Mesenchymal stem cell (in vitro differentiated cells and primary cell): ENCODE results near the gene CAMTA1.

ENCODE experiments used
- DNase-seq: peaks from one replicate; pipeline ENCODE4 v3.0.0-alpha.2; 2013
- H2AFZ ChIP-seq: one replicate; pipeline ENCODE4 v1.6.1; 2013; ENCODE audit warnings: low read depth, mild to moderate bottlenecking, control low read depth, inconsistent platforms, low read length, moderate library complexity
- H2AK5ac ChIP-seq: 2 replicates; pipeline ENCODE4 v1.6.1; 2013; ENCODE audit warnings: low read length, moderate library complexity, mild to moderate bottlenecking, inconsistent platforms; ENCODE audit not compliant: severe bottlenecking
- H2BK120ac ChIP-seq: one replicate; pipeline ENCODE4 v1.6.1; 2013; ENCODE audit warnings: low read depth, mild to moderate bottlenecking, inconsistent platforms, low read length, moderate library complexity
- H2BK12ac ChIP-seq, 2 experiments: one replicate each; pipeline ENCODE4 v1.6.1; 2013; ENCODE audit warnings: inconsistent platforms in 2 of 2, low read length in 2 of 2, mild to moderate bottlenecking in 2 of 2, moderate library complexity in 2 of 2, control low read depth in 1 of 2
- H2BK15ac ChIP-seq: one replicate; pipeline ENCODE4 v1.6.1; 2013; ENCODE audit warnings: mild to moderate bottlenecking, low read depth, inconsistent platforms; ENCODE audit not compliant: poor library complexity, severe bottlenecking
- H2BK5ac ChIP-seq: 2 replicates; pipeline ENCODE4 v1.6.1; 2013; ENCODE audit warnings: low read depth, mild to moderate bottlenecking, low read length, control low read depth, inconsistent platforms; ENCODE audit not compliant: poor library complexity, severe bottlenecking
- H3K14ac ChIP-seq, 2 experiments: one replicate each; pipeline ENCODE4 v1.6.1; 2013; ENCODE audit warnings: inconsistent platforms in 2 of 2, low read length in 2 of 2, control low read depth in 1 of 2, mild to moderate bottlenecking in 1 of 2, moderate library complexity in 1 of 2
- H3K18ac ChIP-seq, 2 experiments: one replicate each; pipeline ENCODE4 v1.6.1; 2013; ENCODE audit warnings: inconsistent platforms in 2 of 2, low read length in 2 of 2, control low read depth in 1 of 2, low read depth in 1 of 2, mild to moderate bottlenecking in 1 of 2
- H3K23ac ChIP-seq, 2 experiments: one replicate each; pipeline ENCODE4 v1.6.1; 2013; ENCODE audit warnings: inconsistent platforms in 2 of 2, low read length in 2 of 2, mild to moderate bottlenecking in 2 of 2, moderate library complexity in 2 of 2, control low read depth in 1 of 2
- H3K27ac ChIP-seq: 2 replicates; pipeline ENCODE4 v1.5.1; 2013; ENCODE audit warnings: mild to moderate bottlenecking, moderate library complexity, low read length, control low read depth, inconsistent platforms; ENCODE audit not compliant: poor library complexity, severe bottlenecking
- H3K27me3 ChIP-seq, 2 experiments: 2 replicates each; pipeline versions ENCODE4 v1.6.1 to v1.7.0; 2013; ENCODE audit warnings: low read length in 2 of 2, mild to moderate bottlenecking in 2 of 2, moderate library complexity in 2 of 2, control low read depth in 1 of 2, inconsistent platforms in 1 of 2; ENCODE audit not compliant: control insufficient read depth in 1 of 2, insufficient read depth in 1 of 2
- H3K36me3 ChIP-seq, 2 experiments: 2 replicates each; pipeline versions ENCODE4 v1.6.1 to v1.7.0; 2013; ENCODE audit warnings: low read length in 2 of 2, control low read depth in 1 of 2, inconsistent platforms in 1 of 2, low read depth in 1 of 2, mild to moderate bottlenecking in 1 of 2; ENCODE audit not compliant: insufficient read depth in 2 of 2, control insufficient read depth in 1 of 2
- H3K4ac ChIP-seq, 2 experiments: one replicate each; pipeline ENCODE4 v1.6.1; 2013; ENCODE audit warnings: inconsistent platforms in 2 of 2, low read length in 2 of 2, mild to moderate bottlenecking in 2 of 2, moderate library complexity in 2 of 2, control low read depth in 1 of 2, low read depth in 1 of 2
- H3K4me1 ChIP-seq: 2 replicates; pipeline ENCODE4 v1.6.1; 2013; ENCODE audit warnings: low read depth, low read length, control low read depth; ENCODE audit not compliant: control insufficient read depth, insufficient read depth
- H3K4me2 ChIP-seq: 2 replicates; pipeline ENCODE4 v1.6.1; 2013; ENCODE audit warnings: low read length, mild to moderate bottlenecking, inconsistent platforms; ENCODE audit not compliant: poor library complexity, severe bottlenecking
- H3K4me3 ChIP-seq, 2 experiments: 2 replicates each; pipeline versions ENCODE4 v1.5.1 to v1.7.0; 2013; ENCODE audit warnings: low read length in 2 of 2, mild to moderate bottlenecking in 2 of 2, control low read depth in 1 of 2, low read depth in 1 of 2; ENCODE audit not compliant: insufficient read depth in 1 of 2
- H3K79me1 ChIP-seq: replicated peaks from 2 replicates; pipeline ENCODE4 v1.6.1; 2013; ENCODE audit warnings: mild to moderate bottlenecking, control low read depth, low read length, inconsistent platforms; ENCODE audit not compliant: poor library complexity, severe bottlenecking
- H3K9ac ChIP-seq: 2 replicates; pipeline ENCODE4 v1.7.0; 2013; ENCODE audit warnings: mild to moderate bottlenecking, low read length, moderate library complexity
- H3K9me3 ChIP-seq: 2 replicates; pipeline ENCODE4 v1.7.0; 2013; ENCODE audit warnings: mild to moderate bottlenecking, low read length; ENCODE audit not compliant: control insufficient read depth
- H4K8ac ChIP-seq: one replicate; pipeline ENCODE4 v1.6.1; 2013; ENCODE audit warnings: inconsistent platforms, mild to moderate bottlenecking, low read length, moderate library complexity
- H4K91ac ChIP-seq: one replicate; pipeline ENCODE4 v1.6.1; 2013; ENCODE audit warnings: mild to moderate bottlenecking, low read length, inconsistent platforms
- WGBS: methylation state at CpG from one replicate; pipeline ENCODE4 v1.1.7; 2013; ENCODE audit warnings: mixed read lengths; 5-methylcytosine and 5-hydroxymethylcytosine counted together

Gene CAMTA1

GRCh38 chr1:7301664-7301981, 516.4 kb downstream of the CAMTA1 start:
- H3K27me3 ChIP-seq = no peaks in the 10 kb centered on the region
- H3K4me1 ChIP-seq = peaks cover 31% of the 10 kb centered on the region
- H4K8ac ChIP-seq = peak overlapping the region; percentile 16
- no peak overlapping the region for H2BK120ac ChIP-seq
- peaks cover 4% of the 10 kb centered on the region for H3K9me3 ChIP-seq
- H3K23ac ChIP-seq = no peak overlapping the region
- peak overlapping the region in 1 of 2 experiments; percentile 74 for H3K14ac ChIP-seq
- H3K18ac ChIP-seq = peak overlapping the region; percentile 83 to 84
- WGBS = 59% methylated on average over 7 of the region's 7 CpGs
- no peak overlapping the region for H3K4me2 ChIP-seq
- no peaks in the 10 kb centered on the region for H3K79me1 ChIP-seq
- H2BK15ac ChIP-seq = peak overlapping the region; percentile 49
- no peak overlapping the region for H3K9ac ChIP-seq
- H3K27ac ChIP-seq = peak overlapping the region; percentile 99
- H3K4ac ChIP-seq = peak overlapping the region in 1 of 2 experiments; percentile 86
- H3K4me3 ChIP-seq = no peak overlapping the region
- H2AK5ac ChIP-seq = peak overlapping the region; percentile 98
- H2BK12ac ChIP-seq = peak overlapping the region; percentile 50 to 69
- no peak for DNase-seq
- H2BK5ac ChIP-seq = peak overlapping the region; percentile 99
- H4K91ac ChIP-seq = peak overlapping the region; percentile 30
- no peaks in the 10 kb centered on the region for H3K36me3 ChIP-seq
- H2AFZ ChIP-seq = no peak overlapping the region

GRCh38 chr1:7302126-7302525, 516.9 kb downstream of the CAMTA1 start:
- Histone ChIP-seq H3K23ac (no peak overlapping the region), H3K18ac (peak overlapping the region in 1 of 2 experiments; percentile 0), H2AFZ (no peak overlapping the region), H2AK5ac (peak overlapping the region; percentile 98), H3K9me3 (no peaks in the 10 kb centered on the region), H2BK5ac (peak overlapping the region; percentile 99), H3K4me1 (peaks cover 31% of the 10 kb centered on the region), H3K27ac (peak overlapping the region; percentile 99), H3K4me2 (no peak overlapping the region), H3K9ac (no peak overlapping the region), H3K14ac (no peak overlapping the region), H2BK15ac (no peak overlapping the region), H3K4me3 (no peak overlapping the region), H2BK120ac (no peak overlapping the region), H3K79me1 (no peaks in the 10 kb centered on the region), H3K36me3 (no peaks in the 10 kb centered on the region), H3K27me3 (no peaks in the 10 kb centered on the region), H3K4ac (no peak overlapping the region), H4K8ac (no peak overlapping the region), H2BK12ac (peak overlapping the region; percentile 34 to 42), H4K91ac (no peak overlapping the region)
- WGBS = 87% methylated on average over 6 of the region's 6 CpGs
- DNase-seq = no peak

- Histone ChIP-seq H3K27me3 (no peaks in the 10 kb centered on the region), H4K8ac (no peak overlapping the region), H3K9ac (no peak overlapping the region)
These were observed 517.6 kb downstream of the CAMTA1 start for GRCh38 chr1:7302873-7303272.

GRCh38 chr1:7303554-7304317, 518.5 kb downstream of the CAMTA1 start:
- Histone ChIP-seq H2AFZ (no peak overlapping the region), H2BK15ac (no peak overlapping the region), H2BK120ac (no peak overlapping the region), H2BK5ac (no peak overlapping the region), H2BK12ac (peak overlapping the region in 1 of 2 experiments; percentile 1), H3K18ac (peak overlapping the region in 1 of 2 experiments; percentile 34), H3K36me3 (no peaks in the 10 kb centered on the region), H3K9ac (no peak overlapping the region), H2AK5ac (peak overlapping the region; percentile 89), H4K91ac (no peak overlapping the region), H3K23ac (no peak overlapping the region), H3K14ac (no peak overlapping the region), H3K79me1 (no peaks in the 10 kb centered on the region), H3K27ac (peak overlapping the region; percentile 16), H4K8ac (no peak overlapping the region), H3K4me1 (peaks cover 25% of the 10 kb centered on the region), H3K4me3 (no peak overlapping the region), H3K4ac (peak overlapping the region in 1 of 2 experiments; percentile 26), H3K27me3 (no peaks in the 10 kb centered on the region), H3K4me2 (no peak overlapping the region), H3K9me3 (peaks cover 7% of the 10 kb centered on the region)
- WGBS = 90% methylated on average over 3 of the region's 8 CpGs
- DNase-seq = no peak

More at GRCh38 chr1:7302873-7303272, 517.6 kb downstream of the CAMTA1 start:
- Histone ChIP-seq H3K4me2 (no peak overlapping the region), H2AFZ (no peak overlapping the region), H3K14ac (peak overlapping the region in 1 of 2 experiments; percentile 26), H3K9me3 (peaks cover 3% of the 10 kb centered on the region), H3K4me1 (peaks cover 31% of the 10 kb centered on the region), H4K91ac (no peak overlapping the region), H2BK5ac (no peak overlapping the region), H2BK15ac (no peak overlapping the region), H3K79me1 (no peaks in the 10 kb centered on the region), H3K27ac (peak overlapping the region; percentile 99), H3K36me3 (no peaks in the 10 kb centered on the region), H3K4me3 (no peak overlapping the region), H2AK5ac (peak overlapping the region; percentile 37), H2BK12ac (peak overlapping the region; percentile 14 to 29), H3K23ac (no peak overlapping the region), H2BK120ac (no peak overlapping the region), H3K18ac (no peak overlapping the region), H3K4ac (no peak overlapping the region)
- WGBS = 73% methylated on average over 5 of the region's 5 CpGs
- DNase-seq = peak; percentile 26
